B cell (primary cell): Measurements from ENCODE around the gene SEL1L2. TPM values are rescaled to one million over a fixed set of nuclear protein-coding genes. Genes with fewer than 3 reads are reported as not detected.

Experiments used
- ATAC-seq: fragments of 200-7000 bp; cut with Tn5 transposase; one replicate; pipeline ENCODE4 v1.10.0; 2021; ENCODE audit warnings: low read depth, mild to moderate bottlenecking, moderate number of reproducible peaks, moderate library complexity
- CTCF ChIA-PET: fragments of 350-600 bp; sonication (Branson Sonifier 250); formaldehyde crosslinking; loops from one replicate; lab custom pipeline; 2021; ENCODE audit warnings: antibody characterized with exemption, inconsistent platforms; lab: Charles Lee
- POLR2A ChIA-PET: fragments of 350-600 bp; sonication (Branson Sonifier 250); formaldehyde crosslinking; loops from one replicate; lab custom pipeline; 2021; ENCODE audit warnings: antibody characterized with exemption; lab: Charles Lee
- DNase-seq: peaks from one replicate; pipeline ENCODE4 v3.0.0; 2013
- H2AFZ ChIP-seq: 2 replicates; pipeline ENCODE4 v1.6.1; 2012; ENCODE audit warnings: mild to moderate bottlenecking, low read depth, low read length; ENCODE audit not compliant: insufficient read depth, poor library complexity, severe bottlenecking
- H3K27ac ChIP-seq, 2 donors: 1 replicate in 1 of 2; 2 replicates in 1 of 2; pipeline ENCODE4 v1.5.1; 2012 to 2013; ENCODE audit warnings: low read length in 2 of 2, mild to moderate bottlenecking in 2 of 2, moderate library complexity in 1 of 2
- H3K27me3 ChIP-seq, 4 experiments: fragments of 200-600 bp in 1 of 4; sonication (generic) in 1 of 4; replicated peaks in 1 of 4; 1 replicate in 2 of 4; 2 replicates in 2 of 4; pipeline versions ENCODE4 v1.6.1 to v1.7.0; 2013 to 2016; ENCODE audit warnings: low read length in 3 of 4, mild to moderate bottlenecking in 2 of 4, mixed read lengths in 1 of 4, moderate library complexity in 1 of 4; ENCODE audit not compliant: insufficient read depth in 4 of 4, control insufficient read depth in 3 of 4; ENCODE audit errors: control extremely low read depth in 1 of 4
- H3K36me3 ChIP-seq, 2 experiments: replicated peaks in 1 of 2; 1 replicate in 1 of 2; 2 replicates in 1 of 2; pipeline versions ENCODE4 v1.6.1 to v1.7.1; 2013; ENCODE audit warnings: low read length in 1 of 2; ENCODE audit not compliant: insufficient read depth in 2 of 2, control insufficient read depth in 1 of 2; ENCODE audit errors: control extremely low read depth in 1 of 2, extremely low read depth in 1 of 2
- H3K4me1 ChIP-seq, 2 donors: fragments of 200-600 bp in 1 of 2; sonication (generic) in 1 of 2; 1 replicate in 1 of 2; 2 replicates in 1 of 2; pipeline versions ENCODE4 v1.5.1 to v1.6.1; 2013 to 2017; ENCODE audit warnings: low read length in 2 of 2; ENCODE audit not compliant: control insufficient read depth in 2 of 2, insufficient read depth in 2 of 2
- H3K4me2 ChIP-seq: replicated peaks from 2 replicates; pipeline ENCODE3; 2012; ENCODE audit warnings: mild to moderate bottlenecking, low read depth, low read length; ENCODE audit not compliant: poor library complexity, severe bottlenecking
- H3K4me3 ChIP-seq, 5 experiments: fragments of 200-600 bp in 1 of 5; sonication (generic) in 1 of 5; 1 replicate in 3 of 5; 2 replicates in 2 of 5; pipeline versions ENCODE4 v1.5.1 to v1.7.0; 2011 to 2016; ENCODE audit warnings: low read length in 4 of 5, mild to moderate bottlenecking in 4 of 5, low read depth in 2 of 5, control low read depth in 1 of 5, moderate library complexity in 1 of 5; ENCODE audit not compliant: insufficient read depth in 1 of 5; ENCODE audit errors: control extremely low read depth in 1 of 5, extremely low read depth in 1 of 5
- H3K79me2 ChIP-seq: fragments of 200-600 bp; sonication (generic); one replicate; pipeline ENCODE4 v1.6.0; 2016; ENCODE audit warnings: low read length; ENCODE audit not compliant: control insufficient read depth, insufficient read depth
- H3K9ac ChIP-seq: fragments of 200-600 bp; sonication (generic); 2 replicates; pipeline ENCODE4 v1.6.1; 2017; ENCODE audit warnings: mild to moderate bottlenecking, low read length, moderate library complexity
- H3K9me3 ChIP-seq, 3 donors: one replicate each; pipeline versions ENCODE4 v1.6.1 to v1.7.1; 2013; ENCODE audit warnings: low read length in 2 of 3; ENCODE audit not compliant: control insufficient read depth in 2 of 3, insufficient read depth in 1 of 3; ENCODE audit errors: control extremely low read depth in 1 of 3
- H4K20me1 ChIP-seq: 2 replicates; pipeline ENCODE4 v1.6.0; 2012; ENCODE audit warnings: mild to moderate bottlenecking, low read length; ENCODE audit not compliant: insufficient read depth, control insufficient read depth, poor library complexity, severe bottlenecking
- H3K27ac Mint-ChIP-seq: one replicate; pipeline ENCODE4 v1.8.0; 2021; ENCODE audit warnings: mixed read lengths
- H3K27me3 Mint-ChIP-seq: one replicate; pipeline ENCODE4 v1.8.0; 2021; ENCODE audit warnings: mixed read lengths
- H3K4me1 Mint-ChIP-seq: one replicate; pipeline ENCODE4 v1.8.0; 2021; ENCODE audit warnings: mixed read lengths
- H3K4me3 Mint-ChIP-seq: one replicate; pipeline ENCODE4 v1.8.0; 2021; ENCODE audit warnings: mixed read lengths
- H3K9me3 Mint-ChIP-seq: one replicate; pipeline ENCODE4 v1.8.0; 2022; ENCODE audit warnings: mixed read lengths; ENCODE audit not compliant: insufficient read depth
- CTCF ChIP-seq: fragments of 200-600 bp; IDR thresholded peaks from one replicate; pipeline ENCODE4 v1.8.0; 2022; ENCODE audit warnings: antibody characterized with exemption, mild to moderate bottlenecking
- EZH2 ChIP-seq: IDR thresholded peaks from 2 replicates; pipeline ENCODE4 v1.6.1; 2012; ENCODE audit warnings: borderline replicate concordance, low read depth, mild to moderate bottlenecking, moderate library complexity, low read length; ENCODE audit not compliant: insufficient read depth, poor library complexity, severe bottlenecking
- WGBS: methylation state at CpG from one replicate; pipeline ENCODE4 v1.1.5; 2013; ENCODE audit warnings: missing lambda C conversion rate; ENCODE audit not compliant: insufficient coverage; 5-methylcytosine and 5-hydroxymethylcytosine counted together
- intact Hi-C: fragments of 100-400 bp; cut with micrococcal nuclease; formaldehyde crosslinking; loops from one replicate; pipeline ENCODE4 v1.10.0; 2022
- polyA plus RNA-seq: library from polyadenylated mRNA; depleted of rRNA; stranded (reverse); fragments of >200 nt; gene quantifications from 2 replicates; pipeline ENCODE4 v1.2.3, GENCODE V29; 2012
- total RNA-seq, 2 donors: library from RNA; stranded (reverse); fragments of 120-200 nt in 1 of 2; gene quantifications; 1 replicate in 1 of 2; 2 replicates in 1 of 2; pipeline versions ENCODE4 v1.2.3 to v1.2.4, GENCODE V29; 2013 to 2022

Gene SEL1L2
- total and polyA plus RNA-seq, 2 donors (not counting 1 experiment from before 2014, with no cell fraction given): not detected

DNA sequence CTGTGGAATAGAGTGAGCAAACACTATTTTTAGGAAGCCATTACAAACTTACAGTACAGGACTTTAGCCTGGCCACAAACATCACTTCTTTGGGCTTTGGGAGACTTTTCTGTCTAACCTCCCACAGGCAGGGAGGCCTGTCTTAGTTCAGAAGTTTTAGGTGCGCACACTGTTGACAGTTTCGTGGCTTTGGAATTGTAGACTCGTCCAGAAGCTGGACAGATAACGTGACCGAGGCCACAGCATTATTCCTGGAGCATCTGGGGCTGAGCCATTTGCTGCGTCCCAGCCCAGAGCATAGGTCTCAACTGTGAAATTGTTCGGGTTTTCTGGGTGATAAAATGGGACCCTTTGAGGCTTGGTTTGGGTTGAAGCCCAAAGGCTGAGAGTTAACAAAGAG, 151.8 kb downstream of the SEL1L2 start:
- H3K4me3 ChIP-seq: no peak overlapping the region
- no peak overlapping the region for H3K27ac ChIP-seq
- Mint-ChIP-seq H3K4me3 (no peak overlapping the region), H3K27ac (no peak overlapping the region), H3K4me1 (no peaks in the 10 kb centered on the region), H3K27me3 (peaks cover 11% of the 10 kb centered on the region), H3K9me3 (no peaks in the 10 kb centered on the region)
- ChIA-PET POLR2A (no interaction called here), CTCF (no interaction called here)
- H3K4me2 ChIP-seq: no peak overlapping the region
- DNase-seq (no peak), ATAC-seq (no peak)
- H2AFZ ChIP-seq: no peak overlapping the region
- H3K4me1 ChIP-seq: no peaks in the 10 kb centered on the region
- H3K36me3 ChIP-seq: no peaks in the 10 kb centered on the region
- 91% methylated on average over 7 of the region's 7 CpGs for WGBS
- H3K27me3 ChIP-seq: no peaks in the 10 kb centered on the region
- intact Hi-C loops: no loop called here
- no peaks in the 10 kb centered on the region for H4K20me1 ChIP-seq
- no peaks in the 10 kb centered on the region for H3K9me3 ChIP-seq
- H3K9ac ChIP-seq: no peak overlapping the region
- no peaks in the 10 kb centered on the region for H3K79me2 ChIP-seq
- TF ChIP-seq EZH2: no peak
- TF ChIP-seq CTCF: no peak

DNA sequence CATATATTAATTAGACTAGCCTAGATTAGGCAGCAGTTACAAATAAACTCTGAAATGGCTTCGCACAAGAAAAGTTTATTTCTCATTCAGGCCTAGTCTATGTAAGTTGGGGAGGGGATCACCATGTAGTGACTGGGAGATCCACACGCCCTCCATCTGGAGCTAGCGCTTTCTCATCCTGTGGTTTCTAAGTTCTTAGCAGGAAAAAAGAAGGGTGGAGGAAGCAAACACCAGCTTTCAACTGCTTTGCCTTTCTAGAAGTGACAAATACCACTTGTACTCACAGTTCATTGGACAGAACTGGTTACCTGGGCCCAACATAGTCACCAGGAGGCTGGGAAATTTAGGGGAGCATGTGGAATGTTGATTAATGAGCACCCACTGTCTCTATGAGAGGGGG, 158.9 kb downstream of the SEL1L2 start:
- TF ChIP-seq EZH2: no peak
- TF ChIP-seq CTCF: no peak
- peaks cover 18% of the 10 kb centered on the region for H3K27me3 Mint-ChIP-seq
- H3K79me2 ChIP-seq: no peaks in the 10 kb centered on the region
- no peaks in the 10 kb centered on the region for H3K9me3 Mint-ChIP-seq
- no peak overlapping the region for H2AFZ ChIP-seq
- POLR2A ChIA-PET: no interaction called here
- H3K27ac ChIP-seq: no peak overlapping the region
- no peak overlapping the region for H3K27ac Mint-ChIP-seq
- no peak overlapping the region for H3K4me3 Mint-ChIP-seq
- intact Hi-C loops: no loop called here
- DNase-seq (no peak), ATAC-seq (no peak)
- H3K4me3 ChIP-seq: no peak overlapping the region
- H3K4me1 ChIP-seq: no peaks in the 10 kb centered on the region
- no peaks in the 10 kb centered on the region for H3K4me1 Mint-ChIP-seq
- no peaks in the 10 kb centered on the region for H3K9me3 ChIP-seq
- H4K20me1 ChIP-seq: no peaks in the 10 kb centered on the region
- no peak overlapping the region for H3K4me2 ChIP-seq
- H3K36me3 ChIP-seq: no peaks in the 10 kb centered on the region
- 82% methylated on average over 2 of the region's 3 CpGs for WGBS
- peaks cover 0 to 4% (median 0%) of the 10 kb centered on the region in 4 experiments for H3K27me3 ChIP-seq
- H3K9ac ChIP-seq: no peak overlapping the region
- CTCF ChIA-PET: no interaction called here
